ENCODE measurements around the gene GPR4. TPM values are rescaled to one million over a fixed set of nuclear protein-coding genes. Genes with fewer than 3 reads are reported as not detected.

The GPR4 gene
- total RNA-seq, 1 donor from 2014 or later: 0.30 TPM

DNA sequence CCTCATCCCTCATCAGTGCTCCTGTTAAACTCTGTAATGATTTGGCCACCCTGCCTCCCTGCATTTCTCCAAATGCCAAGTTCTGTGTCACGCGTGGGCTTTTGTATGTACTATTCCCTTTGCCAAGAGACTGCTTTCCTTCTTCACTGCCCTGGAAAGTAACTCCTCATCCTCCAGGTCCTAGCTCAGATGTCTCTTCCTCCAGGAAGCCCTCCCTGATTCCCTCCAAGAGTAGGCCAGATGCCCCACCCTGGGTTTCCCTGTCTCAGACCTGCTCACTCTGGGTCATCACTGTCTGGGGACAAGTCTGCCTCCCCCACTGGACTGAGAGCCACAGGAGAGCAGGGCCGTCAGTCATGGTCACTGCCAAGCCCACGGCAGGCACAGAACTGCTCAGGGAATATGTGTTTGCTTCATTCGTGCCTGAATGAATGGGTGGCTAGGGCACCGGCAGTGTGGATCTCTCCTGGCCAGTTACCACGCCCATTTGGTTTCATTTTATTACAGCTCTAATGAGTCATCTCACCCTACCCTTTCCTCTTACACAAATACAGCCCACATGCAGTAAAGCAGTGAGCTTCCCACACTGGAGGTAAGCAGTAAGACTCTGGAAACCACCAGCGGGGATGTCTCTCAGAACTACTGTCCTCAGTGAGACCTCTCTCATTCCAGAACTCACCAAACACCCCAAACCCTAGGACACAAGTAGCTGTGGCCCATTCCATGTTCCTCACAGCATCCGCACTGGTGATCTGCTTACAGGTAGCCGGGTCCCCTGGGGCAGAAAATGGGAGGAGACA, 12.1 kb upstream of the GPR4 start:
- Histone ChIP-seq H3K79me2 (ENCODE audit: insufficient read depth, low read length) (no peaks in the 10 kb centered on the region), H3K27me3 (ENCODE audit: insufficient read depth, low read length) (no peaks in the 10 kb centered on the region), H3K9ac (ENCODE audit: low read length) (peak overlapping the region; percentile 62), H4K20me1 (ENCODE audit: insufficient read depth, low read length) (no peaks in the 10 kb centered on the region), H3K4me2 (ENCODE audit: low read length) (peak overlapping the region; percentile 80), H3K27ac (ENCODE audit: low read depth, low read length) (peak overlapping the region; percentile 84), H3K4me1 (ENCODE audit: insufficient read depth, low read length) (peaks cover 20% of the 10 kb centered on the region), H3K9me3 (ENCODE audit: insufficient read depth, low read depth, low read length) (peaks cover 3% of the 10 kb centered on the region), H3K4me3 (ENCODE audit: insufficient read depth, low read depth, low read length) (no peak overlapping the region), H3K36me3 (ENCODE audit: insufficient read depth, low read length) (peaks cover 9% of the 10 kb centered on the region), H2AFZ (ENCODE audit: low read depth, low read length) (peak overlapping the region; percentile 49)
- TF ChIP-seq, protein P1, sequence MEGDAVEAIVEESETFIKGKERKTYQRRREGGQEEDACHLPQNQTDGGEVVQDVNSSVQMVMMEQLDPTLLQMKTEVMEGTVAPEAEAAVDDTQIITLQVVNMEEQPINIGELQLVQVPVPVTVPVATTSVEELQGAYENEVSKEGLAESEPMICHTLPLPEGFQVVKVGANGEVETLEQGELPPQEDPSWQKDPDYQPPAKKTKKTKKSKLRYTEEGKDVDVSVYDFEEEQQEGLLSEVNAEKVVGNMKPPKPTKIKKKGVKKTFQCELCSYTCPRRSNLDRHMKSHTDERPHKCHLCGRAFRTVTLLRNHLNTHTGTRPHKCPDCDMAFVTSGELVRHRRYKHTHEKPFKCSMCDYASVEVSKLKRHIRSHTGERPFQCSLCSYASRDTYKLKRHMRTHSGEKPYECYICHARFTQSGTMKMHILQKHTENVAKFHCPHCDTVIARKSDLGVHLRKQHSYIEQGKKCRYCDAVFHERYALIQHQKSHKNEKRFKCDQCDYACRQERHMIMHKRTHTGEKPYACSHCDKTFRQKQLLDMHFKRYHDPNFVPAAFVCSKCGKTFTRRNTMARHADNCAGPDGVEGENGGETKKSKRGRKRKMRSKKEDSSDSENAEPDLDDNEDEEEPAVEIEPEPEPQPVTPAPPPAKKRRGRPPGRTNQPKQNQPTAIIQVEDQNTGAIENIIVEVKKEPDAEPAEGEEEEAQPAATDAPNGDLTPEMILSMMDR (IDR thresholded peaks at IDR 0.05; ENCODE audit: insufficient read depth, low read depth, low read length): no peak
- TF ChIP-seq EZH2 (IDR thresholded peaks at IDR 0.05; ENCODE audit: insufficient read depth, low read length): no peak
- peak; percentile 86 for DNase-seq (ENCODE audit: low read depth)
- Mint-ChIP-seq H3K4me3 (ENCODE audit: unreplicated experiment) (peak overlapping the region; percentile 35), H3K27ac (ENCODE audit: unreplicated experiment) (peak overlapping the region; percentile 88), H3K9me3 (ENCODE audit: unreplicated experiment) (peaks cover 5% of the 10 kb centered on the region), H3K27me3 (ENCODE audit: low read depth, unreplicated experiment) (no peaks in the 10 kb centered on the region), H3K4me1 (ENCODE audit: low read depth, unreplicated experiment) (peaks cover 10% of the 10 kb centered on the region), H3K36me3 (ENCODE audit: low read depth, unreplicated experiment) (peaks cover 31% of the 10 kb centered on the region)
- peak; percentile 93 for FAIRE-seq

DNA sequence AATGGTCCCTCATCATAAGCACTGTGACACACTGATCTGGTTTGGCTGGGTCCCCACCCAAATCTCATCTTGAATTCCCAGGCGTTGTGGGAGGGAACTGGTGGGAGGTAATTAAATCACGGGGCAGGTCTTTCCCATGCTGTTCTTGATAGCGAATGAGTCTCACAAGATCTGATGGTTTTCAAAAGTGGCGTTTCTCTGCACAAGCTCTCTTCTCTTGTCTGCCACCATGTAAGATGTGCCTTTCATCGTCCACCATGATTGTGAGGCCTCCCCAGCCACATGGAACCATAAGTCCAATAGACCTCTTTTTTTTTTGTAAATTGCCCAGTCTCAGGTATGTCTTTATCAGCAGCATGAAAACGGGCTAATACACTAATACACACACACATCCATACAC, 6.9 kb upstream of the GPR4 start:
- H3K4me1 Mint-ChIP-seq (ENCODE audit: low read depth, unreplicated experiment): peaks cover 2% of the 10 kb centered on the region

More for the DNA sequence above, 6.9 kb upstream of the GPR4 start:
- Histone ChIP-seq H3K4me1 (ENCODE audit: insufficient read depth, low read length) (peaks cover 16% of the 10 kb centered on the region), H3K9me3 (ENCODE audit: insufficient read depth, low read depth, low read length) (no peaks in the 10 kb centered on the region), H4K20me1 (ENCODE audit: insufficient read depth, low read length) (no peaks in the 10 kb centered on the region), H3K27ac (ENCODE audit: low read depth, low read length) (no peak overlapping the region), H3K27me3 (ENCODE audit: insufficient read depth, low read length) (no peaks in the 10 kb centered on the region), H3K4me3 (ENCODE audit: insufficient read depth, low read depth, low read length) (no peak overlapping the region), H3K4me2 (ENCODE audit: low read length) (no peak overlapping the region), H3K36me3 (ENCODE audit: insufficient read depth, low read length) (peaks cover 9% of the 10 kb centered on the region), H3K9ac (ENCODE audit: low read length) (no peak overlapping the region), H3K79me2 (ENCODE audit: insufficient read depth, low read length) (no peaks in the 10 kb centered on the region), H2AFZ (ENCODE audit: low read depth, low read length) (no peak overlapping the region)
- H3K4me3 Mint-ChIP-seq (ENCODE audit: unreplicated experiment): no peak overlapping the region
- H3K27me3 Mint-ChIP-seq (ENCODE audit: low read depth, unreplicated experiment): no peaks in the 10 kb centered on the region
- H3K27ac Mint-ChIP-seq (ENCODE audit: unreplicated experiment): no peak overlapping the region
- peaks cover 16% of the 10 kb centered on the region for H3K36me3 Mint-ChIP-seq (ENCODE audit: low read depth, unreplicated experiment)
- TF ChIP-seq, protein P1 (IDR thresholded peaks at IDR 0.05; ENCODE audit: insufficient read depth, low read depth, low read length): no peak
- no peak for DNase-seq (ENCODE audit: low read depth)
- peaks cover 6% of the 10 kb centered on the region for H3K9me3 Mint-ChIP-seq (ENCODE audit: unreplicated experiment)
- no peak for FAIRE-seq

Data from astrocyte (in vitro differentiated cells and primary cell).